Hepatocyte (in vitro differentiated cells): ENCODE measurements around the gene TSEN15. TPM values are rescaled to one million over a fixed set of nuclear protein-coding genes. Genes with fewer than 3 reads are reported as not detected.

Experiments used
- DNase-seq: peaks from one replicate; pipeline ENCODE4 v3.0.0-alpha.2; 2016; ENCODE audit warnings: low spot score
- H2AFZ ChIP-seq: fragments of 200-600 bp; sonication (generic); 2 replicates; pipeline ENCODE4 v1.6.0; 2016; ENCODE audit warnings: antibody characterized with exemption, mild to moderate bottlenecking
- H3K27ac ChIP-seq: fragments of 200-600 bp; sonication (generic); 2 replicates; pipeline ENCODE4 v1.5.1; 2016; ENCODE audit warnings: mild to moderate bottlenecking
- H3K27me3 ChIP-seq: fragments of 200-600 bp; sonication (generic); 2 replicates; pipeline ENCODE4 v1.6.1; 2016
- H3K36me3 ChIP-seq: fragments of 200-600 bp; sonication (generic); replicated peaks from 2 replicates; pipeline ENCODE4 v1.5.1; 2016; ENCODE audit warnings: low read depth; ENCODE audit not compliant: insufficient read depth
- H3K4me1 ChIP-seq: fragments of 200-600 bp; sonication (generic); 2 replicates; pipeline ENCODE4 v1.5.1; 2016; ENCODE audit warnings: mild to moderate bottlenecking, moderate library complexity; ENCODE audit not compliant: insufficient read depth
- H3K4me2 ChIP-seq: fragments of 200-600 bp; sonication (generic); 2 replicates; pipeline ENCODE4 v1.6.0; 2016
- H3K4me3 ChIP-seq: fragments of 200-600 bp; sonication (generic); 2 replicates; pipeline ENCODE4 v1.5.1; 2016; ENCODE audit warnings: mild to moderate bottlenecking
- H3K79me2 ChIP-seq: fragments of 200-600 bp; sonication (generic); 2 replicates; pipeline ENCODE4 v1.6.0; 2017; ENCODE audit warnings: mild to moderate bottlenecking
- H3K9me2 ChIP-seq: fragments of 200-600 bp; sonication (generic); replicated peaks from 2 replicates; pipeline ENCODE4 v1.6.0; 2017; ENCODE audit warnings: mild to moderate bottlenecking; ENCODE audit not compliant: insufficient read depth
- H3K9me3 ChIP-seq: fragments of 200-600 bp; sonication (generic); 2 replicates; pipeline ENCODE4 v1.5.1; 2016; ENCODE audit warnings: low read depth, mild to moderate bottlenecking
- H4K20me1 ChIP-seq: fragments of 200-600 bp; sonication (generic); 2 replicates; pipeline ENCODE4 v1.6.0; 2016; ENCODE audit warnings: mild to moderate bottlenecking; ENCODE audit not compliant: insufficient read depth, poor library complexity, severe bottlenecking
- CTCF ChIP-seq: fragments of 200-600 bp; sonication (generic); IDR thresholded peaks from 2 replicates; pipeline ENCODE4 v1.5.1; 2016; ENCODE audit warnings: antibody characterized with exemption, mild to moderate bottlenecking; ENCODE audit not compliant: poor library complexity
- EZH2 ChIP-seq: fragments of 200-600 bp; sonication (generic); IDR thresholded peaks from 2 replicates; pipeline ENCODE4 v1.6.1; 2016; ENCODE audit warnings: antibody characterized with exemption, mild to moderate bottlenecking, borderline replicate concordance
- EZH2phosphoT487 ChIP-seq: fragments of 200-600 bp; sonication (generic); IDR thresholded peaks from one replicate; pipeline ENCODE4 v1.6.1; 2018; ENCODE audit warnings: antibody characterized with exemption, mild to moderate bottlenecking, low read depth, moderate library complexity; ENCODE audit not compliant: unreplicated experiment, severe bottlenecking
- WGBS: methylation state at CpG from one replicate; pipeline ENCODE4 v1.1.6; 2016; ENCODE audit warnings: low lambda C conversion rate; ENCODE audit errors: missing lambda C conversion rate; 5-methylcytosine and 5-hydroxymethylcytosine counted together
- polyA plus RNA-seq: library from polyadenylated mRNA; unstranded; fragments of >200 nt; fragmentation: Nextera tagmentation; extraction: Ambion mirVana; gene quantifications from 2 replicates; pipeline ENCODE4 v1.2.1, GENCODE V29; 2016
- total RNA-seq: library from RNA; depleted of rRNA; stranded (reverse); fragments of >200 nt; gene quantifications from 2 replicates; pipeline ENCODE4 v1.2.3, GENCODE V29; 2014

TSEN15 gene
- total and polyA plus RNA-seq, 2 experiments from 2014 or later: 35.7 to 46.5 TPM

- H3K27ac ChIP-seq: no peak overlapping the region
- H3K4me1 ChIP-seq: no peaks in the 10 kb centered on the region
- TF ChIP-seq EZH2phosphoT487 (no peak), CTCF (no peak), EZH2 (no peak)
- no peak overlapping the region for H3K4me3 ChIP-seq
- H3K9me2 ChIP-seq: no peaks in the 10 kb centered on the region
- H3K4me2 ChIP-seq: no peak overlapping the region
- no peaks in the 10 kb centered on the region for H3K27me3 ChIP-seq
- H2AFZ ChIP-seq: no peak overlapping the region
- no peaks in the 10 kb centered on the region for H4K20me1 ChIP-seq
- H3K36me3 ChIP-seq: no peaks in the 10 kb centered on the region
- H3K9me3 ChIP-seq: no peaks in the 10 kb centered on the region
- no peak for DNase-seq
- H3K79me2 ChIP-seq: peaks cover 2% of the 10 kb centered on the region
These were observed 16.8 kb downstream of the TSEN15 start for GRCh38 chr1:184068354-184068753.

- Histone ChIP-seq H2AFZ (no peak overlapping the region), H3K36me3 (no peaks in the 10 kb centered on the region), H3K4me3 (no peak overlapping the region), H3K9me2 (no peaks in the 10 kb centered on the region), H3K9me3 (no peaks in the 10 kb centered on the region), H3K4me2 (no peak overlapping the region), H3K79me2 (no peaks in the 10 kb centered on the region), H3K4me1 (no peaks in the 10 kb centered on the region), H3K27me3 (no peaks in the 10 kb centered on the region), H3K27ac (no peak overlapping the region), H4K20me1 (no peaks in the 10 kb centered on the region)
- no peak for DNase-seq
- WGBS: 75% methylated on average over 2 of the region's 2 CpGs
- TF ChIP-seq EZH2: no peak
- no peak for TF ChIP-seq CTCF
- no peak for TF ChIP-seq EZH2phosphoT487
These were observed 18.1 kb downstream of the TSEN15 start for GRCh38 chr1:184069675-184070074.

- Histone ChIP-seq H3K9me2 (no peaks in the 10 kb centered on the region), H3K27me3 (no peaks in the 10 kb centered on the region), H3K36me3 (no peaks in the 10 kb centered on the region), H3K27ac (no peak overlapping the region), H3K4me2 (no peak overlapping the region), H3K9me3 (no peaks in the 10 kb centered on the region), H2AFZ (no peak overlapping the region), H3K79me2 (no peaks in the 10 kb centered on the region), H4K20me1 (no peaks in the 10 kb centered on the region), H3K4me3 (no peak overlapping the region), H3K4me1 (no peaks in the 10 kb centered on the region)
- WGBS: 93% methylated on average over 2 of the region's 2 CpGs
- no peak for DNase-seq
- no peak for TF ChIP-seq EZH2phosphoT487
- TF ChIP-seq EZH2: no peak
These were observed 20.8 kb downstream of the TSEN15 start for GRCh38 chr1:184072376-184072775.

GRCh38 chr1:184074383-184074782, 22.9 kb downstream of the TSEN15 start:
- Histone ChIP-seq H3K79me2 (no peaks in the 10 kb centered on the region), H3K36me3 (no peaks in the 10 kb centered on the region), H3K4me2 (no peak overlapping the region), H3K27me3 (no peaks in the 10 kb centered on the region), H3K9me2 (no peaks in the 10 kb centered on the region), H4K20me1 (no peaks in the 10 kb centered on the region), H3K27ac (no peak overlapping the region), H3K4me3 (no peak overlapping the region), H2AFZ (no peak overlapping the region), H3K9me3 (no peaks in the 10 kb centered on the region), H3K4me1 (peaks cover 4% of the 10 kb centered on the region)
- DNase-seq: no peak
- 94% methylated on average over 2 of the region's 2 CpGs for WGBS
- TF ChIP-seq EZH2phosphoT487: no peak
- TF ChIP-seq CTCF: no peak
- TF ChIP-seq EZH2: no peak
